ENCODE measurements around the gene MAPKBP1. TPM values are rescaled to one million over a fixed set of nuclear protein-coding genes. Genes with fewer than 3 reads are reported as not detected.
A peak's percentile ranks its signal among the peaks of the same experiment; 100 is the strongest.

Gene MAPKBP1
- total RNA-seq, 1 donor from 2014 or later: 17.0 TPM

GRCh38 chr15:41779662-41780157 lies 5.4 kb downstream of the MAPKBP1 start:
- intact Hi-C loops (cut with micrococcal nuclease): no loop called here
- DNase-seq: no peak

GRCh38 chr15:41780266-41780665 lies 6.0 kb downstream of the MAPKBP1 start:
- intact Hi-C loops (cut with micrococcal nuclease): no loop called here
- ATAC-seq (no peak), DNase-seq (no peak)

More at GRCh38 chr15:41779662-41780157, 5.4 kb downstream of the MAPKBP1 start:
- ATAC-seq: peak; percentile 85

GRCh38 chr15:41780727-41781126 lies 6.4 kb downstream of the MAPKBP1 start:
- ATAC-seq: no peak
- DNase-seq: no peak
- intact Hi-C loops (cut with micrococcal nuclease): no loop called here

- intact Hi-C loops (cut with micrococcal nuclease): no loop called here
These were observed 8.3 kb downstream of the MAPKBP1 start for GRCh38 chr15:41782371-41783282.

GRCh38 chr15:41783296-41783695 lies 9.0 kb downstream of the MAPKBP1 start:
- intact Hi-C loops (cut with micrococcal nuclease): no loop called here
- DNase-seq: no peak
- ATAC-seq: no peak

More at GRCh38 chr15:41782371-41783282, 8.3 kb downstream of the MAPKBP1 start:
- DNase-seq (no peak), ATAC-seq (no peak)

GRCh38 chr15:41788262-41788661 lies 14.0 kb downstream of the MAPKBP1 start:
- no peak for DNase-seq
- ATAC-seq: no peak
- intact Hi-C loops (cut with micrococcal nuclease): no loop called here

GRCh38 chr15:41789236-41789635 lies 15.0 kb downstream of the MAPKBP1 start:
- no peak for DNase-seq
- intact Hi-C loops (cut with micrococcal nuclease): no loop called here
- ATAC-seq: peak; percentile 68

- DNase-seq: no peak
- intact Hi-C loops (cut with micrococcal nuclease): no loop called here
- ATAC-seq: no peak
These were observed 15.4 kb downstream of the MAPKBP1 start for GRCh38 chr15:41789662-41790061.

- intact Hi-C loops (cut with micrococcal nuclease): no loop called here
- ATAC-seq (no peak), DNase-seq (no peak)
These were observed 15.9 kb downstream of the MAPKBP1 start for GRCh38 chr15:41790169-41790568.

GRCh38 chr15:41790756-41791546 lies 16.7 kb downstream of the MAPKBP1 start:
- ATAC-seq: peak; percentile 67
- DNase-seq: no peak
- intact Hi-C loops (cut with micrococcal nuclease): no loop called here

GRCh38 chr15:41791547-41791937 lies 17.3 kb downstream of the MAPKBP1 start:
- ATAC-seq: no peak
- intact Hi-C loops (cut with micrococcal nuclease): no loop called here
- no peak for DNase-seq

- DNase-seq: no peak
- intact Hi-C loops (cut with micrococcal nuclease): no loop called here
- ATAC-seq: peak; percentile 15
These were observed 17.8 kb downstream of the MAPKBP1 start for GRCh38 chr15:41792000-41792637.

- ATAC-seq: no peak
- intact Hi-C loops (cut with micrococcal nuclease): no loop called here
- no peak for DNase-seq
These were observed 19.8 kb downstream of the MAPKBP1 start for GRCh38 chr15:41794081-41794480.

GRCh38 chr15:41795996-41796856 lies 21.9 kb downstream of the MAPKBP1 start:
- ATAC-seq (no peak), DNase-seq (no peak)
- intact Hi-C loops (cut with micrococcal nuclease): no loop called here

- ATAC-seq: no peak
- intact Hi-C loops (cut with micrococcal nuclease): no loop called here
- DNase-seq: no peak
These were observed 23.1 kb downstream of the MAPKBP1 start for GRCh38 chr15:41797201-41797944.

- DNase-seq: no peak
- ATAC-seq: peak; percentile 63
- intact Hi-C loops (cut with micrococcal nuclease): no loop called here
These were observed 24.6 kb downstream of the MAPKBP1 start for GRCh38 chr15:41798607-41799487.

GRCh38 chr15:41799488-41799805 lies 25.2 kb downstream of the MAPKBP1 start:
- intact Hi-C loops (cut with micrococcal nuclease): no loop called here
- ATAC-seq: no peak
- DNase-seq: no peak
